IMR-90 (cell line): ENCODE data around the gene KCTD2. TPM values are rescaled to one million over a fixed set of nuclear protein-coding genes. Genes with fewer than 3 reads are reported as not detected.

ENCODE experiments used
- ATAC-seq: fragments of 200-7000 bp; cut with Tn5 transposase; 2 replicates; pipeline ENCODE4 v1.9.1; 2020; ENCODE audit warnings: low read depth, mild to moderate bottlenecking, moderate library complexity
- BruUV-seq: library from RNA; stranded (reverse); fragments of 400-500 nt; replicated peaks from 2 replicates; lab custom pipeline; 2021; lab: Mats Ljungman, UMichigan
- CTCF ChIA-PET: fragments of 300-600 bp; formaldehyde crosslinking; extraction: SDS; loops from one replicate; lab custom pipeline; 2021; ENCODE audit warnings: antibody characterized with exemption; lab: Yijun Ruan, JAX
- POLR2A ChIA-PET: fragments of 300-600 bp; sonication (Branson Sonifier 250); formaldehyde crosslinking; loops from one replicate; lab custom pipeline; 2022; ENCODE audit warnings: antibody characterized with exemption; ENCODE audit not compliant: unreplicated experiment; lab: Charles Lee
- DNase-seq: peaks from one replicate; pipeline ENCODE4 v3.0.0; 2013
- H2AFZ ChIP-seq: replicated peaks from 2 replicates; pipeline ENCODE3; 2013; ENCODE audit warnings: low read length, mild to moderate bottlenecking; ENCODE audit not compliant: poor library complexity
- H2AK5ac ChIP-seq: 2 replicates; pipeline ENCODE4 v1.6.1; 2013; ENCODE audit warnings: low read depth, low read length, inconsistent platforms
- H2AK9ac ChIP-seq: replicated peaks from 2 replicates; pipeline ENCODE3; 2013; ENCODE audit warnings: mild to moderate bottlenecking, low read depth, low read length, moderate library complexity; ENCODE audit not compliant: poor library complexity
- H2BK120ac ChIP-seq: 2 replicates; pipeline ENCODE4 v1.6.1; 2013; ENCODE audit warnings: low read depth, low read length, inconsistent platforms
- H2BK15ac ChIP-seq: 3 replicates; pipeline ENCODE4 v1.6.1; 2013; ENCODE audit warnings: low read depth, low read length, inconsistent platforms
- H2BK20ac ChIP-seq: 2 replicates; pipeline ENCODE4 v1.6.1; 2013; ENCODE audit warnings: low read depth, mild to moderate bottlenecking, inconsistent platforms, low read length, moderate library complexity
- H2BK5ac ChIP-seq: 2 replicates; pipeline ENCODE4 v1.6.1; 2013; ENCODE audit warnings: mild to moderate bottlenecking, low read depth, low read length, inconsistent platforms; ENCODE audit not compliant: poor library complexity, severe bottlenecking
- H3K14ac ChIP-seq: replicated peaks from 2 replicates; pipeline ENCODE4 v1.6.1; 2013; ENCODE audit warnings: low read depth, low read length, inconsistent platforms
- H3K18ac ChIP-seq: 2 replicates; pipeline ENCODE4 v1.6.1; 2013; ENCODE audit warnings: low read depth, low read length, control low read depth
- H3K23ac ChIP-seq: 2 replicates; pipeline ENCODE4 v1.6.1; 2013; ENCODE audit warnings: low read depth, low read length, inconsistent platforms
- H3K27ac ChIP-seq: 2 replicates; pipeline ENCODE4 v1.5.1; 2013; ENCODE audit warnings: mild to moderate bottlenecking, control low read depth, low read length; ENCODE audit not compliant: insufficient read depth
- H3K27me3 ChIP-seq: 2 replicates; pipeline ENCODE4 v1.6.1; 2013; ENCODE audit warnings: low read length; ENCODE audit not compliant: control insufficient read depth, insufficient read depth
- H3K36me3 ChIP-seq: 2 replicates; pipeline ENCODE4 v1.6.1; 2013; ENCODE audit warnings: low read length, mixed read lengths; ENCODE audit not compliant: control insufficient read depth, insufficient read depth
- H3K4ac ChIP-seq: 2 replicates; pipeline ENCODE4 v1.6.1; 2013; ENCODE audit warnings: low read depth, low read length, inconsistent platforms
- H3K4me1 ChIP-seq: 2 replicates; pipeline ENCODE4 v1.6.1; 2013; ENCODE audit warnings: low read length, mixed read lengths; ENCODE audit not compliant: control insufficient read depth, insufficient read depth
- H3K4me2 ChIP-seq: 2 replicates; pipeline ENCODE4 v1.6.1; 2013; ENCODE audit warnings: low read depth, mild to moderate bottlenecking, control low read depth, low read length, moderate library complexity
- H3K4me3 ChIP-seq: 2 replicates; pipeline ENCODE4 v1.5.1; 2013; ENCODE audit warnings: low read depth, mild to moderate bottlenecking, control low read depth, low read length, moderate library complexity; ENCODE audit not compliant: insufficient read depth
- H3K56ac ChIP-seq: 2 replicates; pipeline ENCODE4 v1.6.1; 2013; ENCODE audit warnings: low read length, inconsistent platforms; ENCODE audit not compliant: insufficient read depth; ENCODE audit errors: extremely low read depth
- H3K79me1 ChIP-seq, 2 experiments: 2 replicates each; pipeline ENCODE4 v1.6.1; 2013; ENCODE audit warnings: low read length in 2 of 2, inconsistent platforms in 1 of 2, low read depth in 1 of 2
- H3K9ac ChIP-seq: 2 replicates; pipeline ENCODE4 v1.6.1; 2013; ENCODE audit warnings: low read depth, low read length, control low read depth
- H3K9me1 ChIP-seq: 2 replicates; pipeline ENCODE4 v1.6.1; 2013; ENCODE audit warnings: low read length, inconsistent platforms; ENCODE audit not compliant: insufficient read depth
- H3K9me3 ChIP-seq: 2 replicates; pipeline ENCODE4 v1.6.1; 2013; ENCODE audit warnings: low read length; ENCODE audit not compliant: control insufficient read depth, insufficient read depth
- H4K20me1 ChIP-seq: 2 replicates; pipeline ENCODE4 v1.6.1; 2013; ENCODE audit warnings: low read length, inconsistent platforms; ENCODE audit not compliant: insufficient read depth
- H4K5ac ChIP-seq: 2 replicates; pipeline ENCODE4 v1.6.1; 2013; ENCODE audit warnings: mild to moderate bottlenecking, low read depth, low read length, control low read depth
- H4K8ac ChIP-seq, 2 experiments: 2 replicates each; pipeline ENCODE4 v1.6.1; 2013; ENCODE audit warnings: low read depth in 2 of 2, low read length in 2 of 2, control low read depth in 1 of 2, inconsistent platforms in 1 of 2
- H4K91ac ChIP-seq: 2 replicates; pipeline ENCODE4 v1.6.1; 2013; ENCODE audit warnings: low read depth, low read length, inconsistent platforms; ENCODE audit not compliant: insufficient read depth
- BHLHE40 ChIP-seq: fragments of 150-350 bp; IDR thresholded peaks from 2 replicates; pipeline ENCODE4 v1.6.1; 2016; ENCODE audit warnings: mild to moderate bottlenecking, low read depth, low read length
- NFE2L2 ChIP-seq: fragments of 150-350 bp; IDR thresholded peaks from 2 replicates; pipeline ENCODE4 v1.6.1; 2016; ENCODE audit warnings: low read depth, mild to moderate bottlenecking, low read length
- RCOR1 ChIP-seq: IDR thresholded peaks from 2 replicates; pipeline ENCODE4 v1.6.1; 2012; ENCODE audit warnings: mild to moderate bottlenecking, low read length, improper control_type of control experiment; ENCODE audit not compliant: insufficient replicate concordance
- RFX5 ChIP-seq: IDR thresholded peaks from 2 replicates; pipeline ENCODE4 v1.8.0; 2012; ENCODE audit warnings: low read depth, mild to moderate bottlenecking, low read length, moderate library complexity
- SMC3 ChIP-seq: fragments of 150-350 bp; IDR thresholded peaks from 2 replicates; pipeline ENCODE4 v1.6.1; 2016; ENCODE audit warnings: low read depth, mild to moderate bottlenecking, antibody characterized with exemption, low read length, moderate library complexity
- WGBS, 2 experiments: methylation state at CpG; one replicate each; pipeline versions ENCODE4 v1.1.5 to v1.1.7; 2013; ENCODE audit warnings: missing lambda C conversion rate in 2 of 2; ENCODE audit not compliant: insufficient read length in 1 of 2; ENCODE audit errors: extremely low coverage in 2 of 2; 5-methylcytosine and 5-hydroxymethylcytosine counted together
- dilution Hi-C: fragments of 300-500 bp; cut with HindIII; formaldehyde crosslinking; loops from one replicate; pipeline ENCODE4 v1.14.3; 2018; ENCODE audit warnings: low sequenced_read_pairs; ENCODE audit not compliant: unreplicated experiment
- in situ Hi-C: fragments of 300-500 bp; cut with MboI; formaldehyde crosslinking; loops from 3 replicates; pipeline ENCODE4 v1.14.3; 2019; ENCODE audit warnings: low sequenced_read_pairs, inconsistent platforms, mixed read lengths
- intact Hi-C: fragments of 100-400 bp; cut with micrococcal nuclease; formaldehyde crosslinking; loops from 2 replicates; pipeline ENCODE4 v1.10.0; 2022
- polyA plus RNA-seq, 3 experiments: library from polyadenylated mRNA; depleted of rRNA; stranded (reverse); fragments of >200 nt; gene quantifications; 2 replicates each; pipeline ENCODE4 v1.2.3, GENCODE V29; 2012; ENCODE audit warnings: low replicate concordance in 1 of 3
- total RNA-seq: library from RNA; depleted of rRNA; stranded (reverse); fragments of >200 nt; gene quantifications from 2 replicates; pipeline ENCODE4 v1.2.3, GENCODE V29; 2012
- TF ChIP-seq, protein P1 (sequence below): fragments of 150-350 bp; IDR thresholded peaks from 2 replicates; pipeline ENCODE4 v1.6.1; 2016; ENCODE audit warnings: low read depth, mild to moderate bottlenecking, low read length, moderate library complexity, borderline replicate concordance
- TF ChIP-seq, protein P2 (sequence below): conservative IDR thresholded peaks from 2 replicates; pipeline ENCODE4 v1.5.1; 2012; ENCODE audit warnings: mild to moderate bottlenecking, low read depth, low read length, improper control_type of control experiment

Gene KCTD2
- total and polyA plus RNA-seq, 2 of the 4 experiments (the other 2 are of a cell fraction), result 9.1 to 18.4 TPM

DNA sequence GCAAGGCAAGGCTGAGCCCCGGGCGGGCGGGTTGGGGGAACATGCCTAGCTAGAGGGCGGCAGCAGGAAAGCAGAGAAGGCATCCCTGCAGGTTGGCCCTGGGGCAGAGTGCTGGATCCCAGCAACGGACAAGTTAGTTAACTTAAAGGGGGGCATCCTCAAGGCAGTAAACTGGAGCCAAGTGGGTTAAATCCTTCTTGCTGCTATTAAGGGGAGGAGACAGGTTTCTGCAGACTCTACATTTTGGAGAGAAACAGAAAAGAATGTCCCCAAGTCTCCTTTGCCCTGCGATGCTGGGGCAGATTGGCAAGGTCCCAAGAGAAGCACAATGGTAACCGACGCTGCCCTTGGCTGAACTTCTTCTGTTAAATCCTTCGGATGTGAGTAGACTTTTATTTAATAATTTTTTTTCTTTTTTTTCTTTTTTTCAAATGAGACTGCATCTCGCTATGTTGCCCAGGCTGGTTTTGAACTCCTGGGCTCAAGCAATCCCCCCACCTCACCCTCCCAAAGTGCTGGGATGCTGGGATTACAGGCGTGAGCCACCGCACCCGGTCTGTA lies 14.2 kb upstream of the KCTD2 start:
- H3K23ac ChIP-seq, result 0 out of 2 replicates have a peak overlapping the region, but pooled peaks have one; percentile 64
- no TSS peak for BruUV-seq
- no peak overlapping the region for H2BK5ac ChIP-seq
- no peak overlapping the region for H3K56ac ChIP-seq
- H3K4ac ChIP-seq, result no peak overlapping the region
- in situ Hi-C loops (no loop called here), intact Hi-C loops (loop anchor here (1.0 kb wide), 2 partner anchors 20 to 45 kb away; partner anchors contain the start of genes CDR2L and MRPL58), dilution Hi-C loops (no loop called here)
- H3K14ac ChIP-seq, result peak overlapping the region; percentile 67; the same call in 1 of the 2 replicates
- ATAC-seq (no peak), DNase-seq (no peak)
- H3K4me2 ChIP-seq, result peak overlapping the region; percentile 79
- H4K5ac ChIP-seq, result no peak overlapping the region
- ChIA-PET POLR2A (no interaction called here), CTCF (interaction anchor here (1.6 to 2.0 kb wide), 2 partner anchors 44 to 71 kb away, joined by 5 to 9 read pairs; no protein-coding TSS in a partner anchor)
- H4K8ac ChIP-seq, result peak overlapping the region in 1 of 2 experiments; percentile 19; a peak in 1 of 4 replicates
- no peak overlapping the region for H3K27ac ChIP-seq
- H2BK20ac ChIP-seq, result no peak overlapping the region
- peaks cover 13% of the 10 kb centered on the region; the same call in 1 of the 2 replicates for H3K9me1 ChIP-seq
- peaks cover 4% of the 10 kb centered on the region; the same call in 1 of the 2 replicates for H3K9me3 ChIP-seq
- H3K9ac ChIP-seq, result no peak overlapping the region
- peaks cover 2% of the 10 kb centered on the region for H3K4me1 ChIP-seq
- H3K18ac ChIP-seq, result no peak overlapping the region
- peaks cover 10% of the 10 kb centered on the region for H4K20me1 ChIP-seq
- no peaks in the 10 kb centered on the region for H3K36me3 ChIP-seq
- 0 out of 4 replicates have a peak, but pooled peaks cover 0 to 4% of the 10 kb centered on the region in 2 experiments for H3K79me1 ChIP-seq
- no peaks in the 10 kb centered on the region for H3K27me3 ChIP-seq
- H2AK5ac ChIP-seq, result no peak overlapping the region
- no peak overlapping the region for H4K91ac ChIP-seq
- no peak overlapping the region for H2BK15ac ChIP-seq
- no peak overlapping the region for H2BK120ac ChIP-seq
- TF ChIP-seq, protein P1, sequence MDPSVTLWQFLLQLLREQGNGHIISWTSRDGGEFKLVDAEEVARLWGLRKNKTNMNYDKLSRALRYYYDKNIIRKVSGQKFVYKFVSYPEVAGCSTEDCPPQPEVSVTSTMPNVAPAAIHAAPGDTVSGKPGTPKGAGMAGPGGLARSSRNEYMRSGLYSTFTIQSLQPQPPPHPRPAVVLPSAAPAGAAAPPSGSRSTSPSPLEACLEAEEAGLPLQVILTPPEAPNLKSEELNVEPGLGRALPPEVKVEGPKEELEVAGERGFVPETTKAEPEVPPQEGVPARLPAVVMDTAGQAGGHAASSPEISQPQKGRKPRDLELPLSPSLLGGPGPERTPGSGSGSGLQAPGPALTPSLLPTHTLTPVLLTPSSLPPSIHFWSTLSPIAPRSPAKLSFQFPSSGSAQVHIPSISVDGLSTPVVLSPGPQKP, result no peak
- no peak for TF ChIP-seq NFE2L2
- TF ChIP-seq SMC3, result no peak
- TF ChIP-seq BHLHE40, result no peak
- TF ChIP-seq RFX5, result no peak
- TF ChIP-seq, protein P2, sequence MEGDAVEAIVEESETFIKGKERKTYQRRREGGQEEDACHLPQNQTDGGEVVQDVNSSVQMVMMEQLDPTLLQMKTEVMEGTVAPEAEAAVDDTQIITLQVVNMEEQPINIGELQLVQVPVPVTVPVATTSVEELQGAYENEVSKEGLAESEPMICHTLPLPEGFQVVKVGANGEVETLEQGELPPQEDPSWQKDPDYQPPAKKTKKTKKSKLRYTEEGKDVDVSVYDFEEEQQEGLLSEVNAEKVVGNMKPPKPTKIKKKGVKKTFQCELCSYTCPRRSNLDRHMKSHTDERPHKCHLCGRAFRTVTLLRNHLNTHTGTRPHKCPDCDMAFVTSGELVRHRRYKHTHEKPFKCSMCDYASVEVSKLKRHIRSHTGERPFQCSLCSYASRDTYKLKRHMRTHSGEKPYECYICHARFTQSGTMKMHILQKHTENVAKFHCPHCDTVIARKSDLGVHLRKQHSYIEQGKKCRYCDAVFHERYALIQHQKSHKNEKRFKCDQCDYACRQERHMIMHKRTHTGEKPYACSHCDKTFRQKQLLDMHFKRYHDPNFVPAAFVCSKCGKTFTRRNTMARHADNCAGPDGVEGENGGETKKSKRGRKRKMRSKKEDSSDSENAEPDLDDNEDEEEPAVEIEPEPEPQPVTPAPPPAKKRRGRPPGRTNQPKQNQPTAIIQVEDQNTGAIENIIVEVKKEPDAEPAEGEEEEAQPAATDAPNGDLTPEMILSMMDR, result no peak
- TF ChIP-seq RCOR1, result no peak
- WGBS, 2 experiments, result no CpG with 5 or more reads among the region's 13 CpGs
- peak overlapping the region; percentile 84 for H2AFZ ChIP-seq
- peak overlapping the region; percentile 82 for H2AK9ac ChIP-seq
- H3K4me3 ChIP-seq, result peak overlapping the region; percentile 70
